Suppressor macrophage treated with lipopolysaccharide for 4 hours (primary cell): ENCODE data around the gene PYCARD.
"Not testable (repeated sequence)": the region's sequence is repeated elsewhere in the genome, so short reads cannot be mapped to it uniquely, and the experiment has no call there.

ENCODE experiments used
- DNase-seq: peaks from one replicate; pipeline ENCODE4 v3.0.0-alpha.2; 2020

The PYCARD gene

DNA sequence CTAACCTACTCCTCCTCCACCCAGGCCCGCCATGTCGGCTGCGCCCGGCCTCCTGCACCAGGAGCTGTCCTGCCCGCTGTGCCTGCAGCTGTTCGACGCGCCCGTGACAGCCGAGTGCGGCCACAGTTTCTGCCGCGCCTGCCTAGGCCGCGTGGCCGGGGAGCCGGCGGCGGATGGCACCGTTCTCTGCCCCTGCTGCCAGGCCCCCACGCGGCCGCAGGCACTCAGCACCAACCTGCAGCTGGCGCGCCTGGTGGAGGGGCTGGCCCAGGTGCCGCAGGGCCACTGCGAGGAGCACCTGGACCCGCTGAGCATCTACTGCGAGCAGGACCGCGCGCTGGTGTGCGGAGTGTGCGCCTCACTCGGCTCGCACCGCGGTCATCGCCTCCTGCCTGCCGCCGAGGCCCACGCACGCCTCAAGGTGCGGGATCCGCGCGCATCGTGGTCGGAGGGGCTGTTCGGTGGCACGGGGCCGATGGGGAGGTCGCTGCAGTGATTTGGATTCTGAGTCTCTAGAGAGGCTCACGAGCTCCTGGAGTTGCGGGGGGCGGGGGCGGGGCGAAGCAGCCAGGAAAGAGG is 12.2 kb upstream of the PYCARD start:
- DNase-seq, result no peak

DNA sequence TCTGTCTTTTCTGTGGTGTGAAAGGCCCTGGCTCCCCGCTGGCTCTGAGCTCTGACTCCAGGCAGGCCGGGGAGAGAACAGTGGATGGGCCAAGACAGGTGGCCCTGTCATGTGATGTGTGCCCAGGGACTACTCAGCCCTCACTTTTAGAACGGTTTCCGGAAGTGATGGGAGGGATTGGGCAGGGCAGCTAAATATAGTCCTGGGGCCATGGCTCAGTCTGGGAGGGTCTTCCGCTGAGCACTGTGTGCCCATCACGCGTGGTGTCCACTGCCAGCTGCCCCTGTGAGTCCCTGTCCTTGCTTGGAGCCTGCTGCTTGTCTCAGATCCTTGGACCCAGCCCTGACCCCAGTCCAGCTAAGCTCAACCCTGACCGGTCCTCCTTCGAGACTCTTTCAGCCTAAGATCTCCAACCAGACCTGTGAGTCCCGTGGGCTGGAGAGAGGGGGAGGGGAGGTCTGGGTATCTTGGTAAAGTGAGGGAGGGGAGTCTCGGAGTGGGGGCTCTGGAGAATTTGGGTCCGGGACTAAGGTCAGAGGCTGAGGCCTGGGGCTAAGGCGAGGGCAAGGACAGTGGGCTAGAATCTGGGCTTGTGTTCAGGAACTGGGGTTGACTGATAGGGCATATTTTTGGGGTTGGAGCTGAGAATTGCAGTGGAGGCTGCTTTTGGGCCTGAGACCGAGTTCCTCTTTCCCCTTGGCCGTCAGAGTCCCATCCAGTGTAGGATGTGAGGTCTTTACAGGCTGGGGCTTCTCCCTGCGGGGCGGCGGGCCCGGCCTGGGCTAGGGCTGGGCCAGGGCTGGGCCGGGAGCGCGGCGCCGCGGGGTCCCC is 11.5 kb upstream of the PYCARD start, which contains the start of gene TRIM72:
TRIM72 (plus strand) TSS at position 243 of the 831 bp plus-strand sequence. CDS start 620 bp downstream, outside the sequence.
- no peak for DNase-seq

DNA sequence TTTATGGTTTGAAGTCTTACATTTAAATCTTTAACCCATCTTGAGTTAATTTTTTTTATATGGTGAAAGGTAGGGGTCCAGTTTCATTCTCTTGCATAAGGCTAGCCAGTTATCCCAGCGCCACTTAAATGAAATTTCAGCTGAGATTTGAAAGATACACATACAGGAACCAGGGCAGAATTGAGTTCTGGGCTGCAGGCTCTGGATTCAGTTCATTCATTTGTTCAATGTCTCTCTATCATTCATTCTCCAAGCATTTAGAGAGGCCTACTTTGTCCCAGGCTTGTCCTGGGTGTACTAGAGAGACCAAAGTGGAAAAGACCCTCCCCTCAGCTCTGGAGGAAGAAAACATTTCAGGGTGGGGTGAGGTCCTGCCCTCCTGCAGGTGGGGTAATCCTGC is 10.8 kb upstream of the PYCARD start:
- no peak for DNase-seq

DNA sequence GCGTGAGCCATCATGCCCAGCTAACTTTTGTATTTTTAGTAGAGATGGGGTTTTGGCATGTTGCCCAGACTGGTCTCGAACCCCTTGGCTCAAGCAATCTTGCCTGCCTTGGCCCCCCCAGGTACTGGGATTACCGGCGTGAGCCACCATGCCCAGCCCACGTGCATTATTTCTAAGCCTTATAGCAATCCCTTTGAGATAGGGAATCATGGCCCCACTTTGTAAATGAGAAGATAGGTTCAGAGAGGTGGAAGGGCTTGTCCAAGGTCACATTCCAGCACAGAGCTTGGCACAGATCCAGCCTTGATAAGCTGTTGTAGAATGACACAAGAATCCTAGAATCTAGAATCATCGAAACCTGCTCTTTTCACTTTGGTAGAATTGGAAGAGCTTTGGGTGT is 4.2 kb upstream of the PYCARD start:
- no peak for DNase-seq

DNA sequence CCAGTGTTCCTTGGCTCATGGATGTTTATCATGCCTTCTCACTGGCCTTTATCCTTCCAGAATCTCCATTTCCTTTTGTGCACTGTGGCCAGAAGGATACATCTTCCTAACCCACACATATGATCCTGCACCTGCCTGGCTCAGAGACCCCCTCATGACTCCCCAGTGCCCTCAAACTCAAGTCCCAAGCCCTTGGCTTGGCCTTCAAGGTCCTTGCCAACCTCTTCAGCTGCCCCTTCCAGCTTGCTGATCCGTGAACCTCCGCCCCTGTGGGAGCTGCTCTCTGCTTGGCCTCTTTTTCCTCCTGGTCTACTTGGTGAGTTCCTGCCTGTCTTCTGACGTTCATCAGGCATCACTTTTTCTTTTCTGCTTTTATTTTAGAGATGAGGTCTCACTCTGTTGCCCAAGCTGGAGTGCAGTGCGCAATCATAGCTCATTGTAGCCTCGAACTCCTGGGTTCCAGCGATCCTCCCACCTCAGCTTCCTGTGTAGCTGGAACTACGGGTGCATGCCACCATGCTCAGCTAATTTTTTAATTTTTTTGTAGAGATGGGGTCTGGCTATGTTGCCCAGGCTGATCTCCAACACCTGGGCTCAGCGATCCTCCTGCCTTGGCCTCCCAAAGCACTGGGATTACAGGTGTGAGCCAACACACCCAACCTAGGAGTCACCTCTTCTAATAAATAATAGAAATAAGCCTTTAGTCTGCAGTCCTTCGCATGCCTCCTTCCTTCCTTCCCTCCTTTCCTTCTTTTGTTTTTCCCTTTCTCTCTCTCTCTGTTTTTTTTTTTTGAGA is 2.5 kb upstream of the PYCARD start:
- DNase-seq, result no peak

- DNase-seq, result peak; percentile 53
These were observed 762 bp downstream of the PYCARD start for GRCh38 chr16:31201582-31202413.

DNA sequence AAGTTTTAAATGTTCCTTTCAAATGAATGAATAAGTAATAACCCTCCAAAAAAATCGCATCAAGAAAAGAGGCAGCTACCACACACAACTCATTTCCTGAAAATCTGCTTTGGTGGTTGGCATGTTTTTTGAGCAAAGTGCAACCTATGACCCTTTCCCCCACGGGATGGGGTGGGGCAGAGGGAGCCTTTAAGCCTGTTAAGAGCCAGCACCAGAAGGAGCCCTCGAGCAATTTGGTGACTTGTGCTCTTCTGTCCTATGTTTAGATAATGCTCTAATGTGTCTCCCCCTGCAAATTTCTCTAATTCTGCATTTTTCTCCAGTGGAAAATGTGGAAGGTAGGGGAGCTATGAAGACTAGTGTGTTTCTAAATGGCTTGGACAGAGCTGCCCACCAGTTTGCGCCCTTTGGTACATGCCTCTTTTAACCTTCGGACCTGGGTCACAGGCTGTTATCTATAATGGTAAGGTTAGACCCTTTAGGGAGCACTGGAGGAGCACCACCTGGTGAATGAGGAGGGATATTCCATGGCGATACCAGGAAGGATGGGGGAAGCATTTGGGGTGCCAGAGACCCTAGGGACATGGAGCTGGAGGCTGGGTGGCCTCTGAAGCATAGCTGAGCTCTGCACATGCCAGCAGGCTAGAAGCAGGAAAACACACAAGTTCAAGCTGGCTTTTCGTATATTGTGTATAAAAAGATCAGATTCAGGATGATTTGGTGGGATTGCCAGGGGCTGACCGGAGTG is 1.6 kb downstream of the PYCARD start:
- peak; percentile 65 for DNase-seq

DNA sequence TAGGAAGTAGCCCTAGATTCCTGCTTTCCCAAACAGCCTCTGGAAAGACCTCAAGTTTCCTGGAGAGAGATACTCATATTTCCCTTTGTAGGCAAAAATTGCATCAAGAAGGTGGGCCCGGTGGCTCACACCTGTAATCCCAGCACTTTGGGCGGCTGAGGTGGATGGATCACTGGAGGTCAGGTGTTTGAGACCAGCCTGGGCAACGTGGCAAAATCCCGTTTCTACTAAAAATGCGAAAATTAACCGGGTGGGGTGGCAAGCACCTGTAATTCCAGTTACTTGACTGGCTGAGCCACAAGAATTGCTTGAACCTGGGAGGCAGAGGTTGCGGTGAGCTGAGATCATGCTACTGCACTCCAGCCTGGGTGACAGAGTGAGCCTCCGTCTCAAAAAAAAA is 2.4 kb downstream of the PYCARD start:
- DNase-seq, result not testable (repeated sequence)

- DNase-seq, result no peak
These were observed 3.0 kb downstream of the PYCARD start for GRCh38 chr16:31199430-31200041.

GRCh38 chr16:31198207-31198882 is 4.2 kb downstream of the PYCARD start:
- no peak for DNase-seq

DNA sequence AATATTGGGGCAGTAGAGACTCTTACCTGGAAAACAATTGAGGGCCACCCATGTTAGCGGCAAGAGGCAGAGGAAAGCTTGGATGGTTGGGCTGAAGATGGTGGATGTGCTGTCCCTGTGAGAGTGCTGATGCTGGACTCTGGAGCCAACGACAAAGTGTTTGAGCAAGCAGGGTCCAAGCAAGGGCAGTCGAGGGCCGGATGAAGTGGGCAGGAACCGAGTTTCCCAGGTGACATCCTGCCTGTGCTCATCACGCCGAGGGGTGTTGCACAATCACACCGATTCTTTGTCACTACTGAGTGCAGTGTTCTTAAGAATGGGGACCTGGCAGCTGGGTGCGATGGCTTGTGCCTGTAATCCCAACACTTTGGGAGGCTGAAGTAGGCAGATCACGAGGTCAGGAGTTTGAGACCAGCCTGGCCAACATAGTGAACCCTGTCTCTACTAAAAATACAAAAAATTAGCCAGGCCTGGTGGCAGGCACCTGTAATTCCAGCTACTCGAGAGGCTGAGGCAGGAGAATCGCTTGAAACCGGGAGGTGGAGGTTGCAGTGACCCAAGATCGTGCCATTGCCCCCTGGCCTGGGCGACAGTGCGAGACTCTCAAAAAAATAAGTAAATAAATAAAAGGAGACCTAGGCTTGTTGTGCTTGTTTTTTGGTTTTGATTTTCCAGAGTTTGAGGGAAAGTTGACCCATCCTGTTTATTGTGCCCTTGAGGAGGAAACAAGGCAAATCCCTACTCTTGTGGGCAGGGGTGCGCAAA is 6.1 kb downstream of the PYCARD start:
- DNase-seq, result no peak

GRCh38 chr16:31195861-31196260 is 6.7 kb downstream of the PYCARD start:
- not testable (repeated sequence) for DNase-seq

GRCh38 chr16:31194898-31195297 is 7.7 kb downstream of the PYCARD start:
- DNase-seq, result no peak

GRCh38 chr16:31193874-31194273 is 8.7 kb downstream of the PYCARD start:
- no peak for DNase-seq

DNA sequence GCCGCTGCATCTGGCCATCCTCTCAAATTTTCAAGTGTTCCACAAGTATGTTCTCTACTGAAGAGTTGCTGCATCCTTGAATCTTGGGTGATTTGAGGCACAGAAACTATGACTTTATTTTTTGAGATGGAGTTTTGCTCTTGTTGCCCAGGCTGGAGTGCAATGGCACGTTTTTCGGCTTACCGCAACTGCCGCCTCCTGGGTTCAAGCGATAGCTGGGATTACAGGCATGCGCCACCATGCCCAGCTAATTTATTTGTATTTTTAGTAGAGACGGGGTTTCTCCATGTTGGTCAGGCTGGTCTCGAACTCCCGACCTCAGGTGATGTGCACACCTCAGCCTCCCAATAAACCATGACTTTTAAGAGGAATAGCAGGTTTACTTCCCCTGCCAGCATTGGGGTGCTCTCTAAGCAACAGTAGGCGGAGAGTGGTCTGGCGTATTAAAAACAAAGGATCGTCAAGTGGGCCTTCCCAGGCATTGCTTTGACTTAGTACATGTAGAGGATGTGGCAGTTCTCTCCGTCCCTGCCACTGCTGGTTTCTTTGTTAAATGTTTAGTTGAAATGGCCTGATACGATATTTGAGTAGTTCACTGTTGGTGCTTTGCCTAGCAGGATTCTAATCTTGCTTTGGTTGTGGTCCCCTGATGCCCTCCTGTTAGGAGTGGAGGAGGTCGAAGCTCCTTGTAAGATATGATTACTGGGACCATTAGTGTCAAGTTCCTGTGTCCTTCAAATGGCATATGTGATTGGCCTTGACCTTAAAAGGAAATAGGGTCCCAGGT is 9.5 kb downstream of the PYCARD start:
- DNase-seq, result no peak

GRCh38 chr16:31191697-31192428 is 10.7 kb downstream of the PYCARD start:
- DNase-seq, result no peak

GRCh38 chr16:31190818-31191444 is 11.6 kb downstream of the PYCARD start:
- DNase-seq, result no peak

GRCh38 chr16:31190061-31190460 is 12.5 kb downstream of the PYCARD start:
- DNase-seq, result no peak
